Measurements from ENCODE around the gene CFAP54. TPM values are rescaled to one million over a fixed set of nuclear protein-coding genes. Genes with fewer than 3 reads are reported as not detected.
"Not testable (repeated sequence)": the region's sequence is repeated elsewhere in the genome, so short reads cannot be mapped to it uniquely, and the experiment has no call there.

CFAP54 gene
- total RNA-seq, 4 donors from 2014 or later: 0.22 to 0.62 (median 0.57) TPM; not detected in 1

DNA sequence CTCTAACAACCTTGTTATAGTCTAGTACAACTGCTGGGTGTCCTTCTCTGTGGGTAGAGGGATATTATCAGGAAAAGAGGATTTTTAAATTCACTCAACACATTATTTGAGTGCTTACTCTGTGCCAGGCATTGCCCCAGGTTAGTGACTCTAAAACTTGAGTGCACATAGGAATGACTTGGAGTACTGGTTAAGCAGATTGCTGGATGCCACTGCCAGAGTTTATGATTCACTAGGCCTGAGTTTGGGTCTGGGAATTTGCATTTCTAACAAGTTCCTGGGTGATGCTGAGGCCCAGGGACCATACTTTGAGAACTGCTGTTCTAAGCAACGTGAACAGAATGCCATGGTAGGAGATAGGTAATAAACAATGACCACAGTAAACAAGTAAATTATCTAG is 96.6 kb downstream of the CFAP54 start:
- Histone ChIP-seq H3K4me1 (no peaks in the 10 kb centered on the region), H3K27me3 (no peaks in the 10 kb centered on the region), H3K36me3 (no peaks in the 10 kb centered on the region), H3K27ac (no peak overlapping the region), H3K4me3 (no peak overlapping the region), H3K9me3 (no peaks in the 10 kb centered on the region)
- no peak for DNase-seq
- intact Hi-C loops (cut with DNase I): no loop called here
- 63 to 86% methylated on average over 1 of the region's 1 CpG for WGBS, 2 donors
- TF ChIP-seq, protein P1, sequence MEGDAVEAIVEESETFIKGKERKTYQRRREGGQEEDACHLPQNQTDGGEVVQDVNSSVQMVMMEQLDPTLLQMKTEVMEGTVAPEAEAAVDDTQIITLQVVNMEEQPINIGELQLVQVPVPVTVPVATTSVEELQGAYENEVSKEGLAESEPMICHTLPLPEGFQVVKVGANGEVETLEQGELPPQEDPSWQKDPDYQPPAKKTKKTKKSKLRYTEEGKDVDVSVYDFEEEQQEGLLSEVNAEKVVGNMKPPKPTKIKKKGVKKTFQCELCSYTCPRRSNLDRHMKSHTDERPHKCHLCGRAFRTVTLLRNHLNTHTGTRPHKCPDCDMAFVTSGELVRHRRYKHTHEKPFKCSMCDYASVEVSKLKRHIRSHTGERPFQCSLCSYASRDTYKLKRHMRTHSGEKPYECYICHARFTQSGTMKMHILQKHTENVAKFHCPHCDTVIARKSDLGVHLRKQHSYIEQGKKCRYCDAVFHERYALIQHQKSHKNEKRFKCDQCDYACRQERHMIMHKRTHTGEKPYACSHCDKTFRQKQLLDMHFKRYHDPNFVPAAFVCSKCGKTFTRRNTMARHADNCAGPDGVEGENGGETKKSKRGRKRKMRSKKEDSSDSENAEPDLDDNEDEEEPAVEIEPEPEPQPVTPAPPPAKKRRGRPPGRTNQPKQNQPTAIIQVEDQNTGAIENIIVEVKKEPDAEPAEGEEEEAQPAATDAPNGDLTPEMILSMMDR (IDR thresholded peaks at IDR 0.05): no peak
- TF ChIP-seq POLR2A (IDR thresholded peaks at IDR 0.05): no peak

DNA sequence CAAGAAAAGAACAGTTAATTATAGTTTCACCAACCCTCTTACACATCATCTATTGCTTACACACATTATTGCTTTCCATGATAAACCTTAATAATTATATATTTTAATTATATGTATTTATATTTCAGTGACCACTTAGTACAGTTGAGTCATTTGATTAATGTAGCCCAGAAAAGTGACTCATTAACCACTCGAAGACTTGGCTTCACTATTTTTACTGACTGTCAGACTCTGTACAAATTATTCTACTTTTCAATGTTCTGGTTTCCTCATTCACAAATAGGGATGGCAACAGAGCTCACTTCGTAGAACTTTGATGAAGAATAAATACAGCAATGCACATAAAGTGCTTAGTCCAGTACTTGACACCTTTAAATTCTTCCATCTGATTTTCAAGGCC is 98.3 kb downstream of the CFAP54 start:
- intact Hi-C loops (cut with DNase I): no loop called here
- 45 to 53% methylated on average over 2 of the region's 2 CpGs for WGBS, 2 donors
- DNase-seq: no peak
- no peaks in the 10 kb centered on the region for H3K4me1 ChIP-seq
- no peak overlapping the region for H3K27ac ChIP-seq
- H3K9me3 ChIP-seq: no peaks in the 10 kb centered on the region
- no peak overlapping the region for H3K4me3 ChIP-seq
- H3K27me3 ChIP-seq: no peaks in the 10 kb centered on the region
- no peak for TF ChIP-seq POLR2A (IDR thresholded peaks at IDR 0.05)
- TF ChIP-seq, protein P1 (IDR thresholded peaks at IDR 0.05): no peak
- no peaks in the 10 kb centered on the region for H3K36me3 ChIP-seq

DNA sequence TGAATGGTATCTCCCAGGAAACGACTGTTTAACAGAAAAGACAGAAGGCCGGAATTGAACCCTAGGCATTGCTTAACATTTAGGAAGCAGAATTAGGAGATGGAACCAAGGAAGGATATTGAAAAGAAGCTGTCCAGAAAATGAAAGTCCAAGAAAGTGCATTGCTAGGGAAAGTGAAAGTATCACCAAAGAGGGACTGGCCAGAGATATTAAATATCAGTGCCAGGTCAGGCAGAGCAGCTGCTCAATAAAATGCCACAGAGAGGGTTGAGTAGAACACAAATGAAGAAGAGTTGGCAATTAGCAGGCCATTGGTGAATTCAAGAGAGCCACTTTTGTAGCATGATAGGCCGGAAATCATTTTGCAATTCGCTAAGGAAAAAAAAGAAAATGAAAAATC is 101.6 kb downstream of the CFAP54 start:
- intact Hi-C loops (cut with DNase I): no loop called here
- Histone ChIP-seq H3K4me1 (no peaks in the 10 kb centered on the region), H3K27ac (no peak overlapping the region), H3K4me3 (no peak overlapping the region), H3K27me3 (no peaks in the 10 kb centered on the region), H3K36me3 (no peaks in the 10 kb centered on the region), H3K9me3 (no peaks in the 10 kb centered on the region)
- TF ChIP-seq, protein P1 (IDR thresholded peaks at IDR 0.05): no peak
- TF ChIP-seq POLR2A (IDR thresholded peaks at IDR 0.05): no peak
- 49 to 60% methylated on average over 4 of the region's 4 CpGs for WGBS, 2 donors
- DNase-seq: no peak

DNA sequence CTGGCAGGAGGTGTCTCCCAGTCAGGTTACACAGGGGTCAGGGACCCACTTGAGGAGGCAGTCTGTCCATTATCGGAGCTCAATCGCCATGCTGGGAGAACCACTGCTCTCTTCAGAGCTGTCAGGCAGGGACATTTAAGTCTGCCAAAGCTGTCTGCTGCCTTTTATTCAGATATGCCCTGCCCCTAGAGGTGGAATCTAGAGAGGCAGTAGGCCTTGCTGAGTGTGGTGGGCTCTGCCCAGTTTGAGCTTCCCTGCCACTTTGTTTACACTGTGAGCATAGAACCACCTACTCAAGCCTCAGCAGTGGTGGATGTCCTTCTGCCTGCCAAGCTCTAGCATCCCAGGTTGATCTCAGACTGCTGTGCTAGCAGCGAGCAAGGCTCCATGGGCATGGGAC is 115.0 kb downstream of the CFAP54 start:
- peaks cover 0 to 13% (median 0%) of the 10 kb centered on the region in 4 donors for H3K27me3 ChIP-seq
- intact Hi-C loops (cut with DNase I); H3K36me3 ChIP-seq; H3K4me1 ChIP-seq; DNase-seq; H3K4me3 ChIP-seq; H3K9me3 ChIP-seq; H3K27ac ChIP-seq: not testable (repeated sequence)
- WGBS, 2 donors: 80 to 100% methylated on average over 1 to 2 of the region's 3 CpGs

DNA sequence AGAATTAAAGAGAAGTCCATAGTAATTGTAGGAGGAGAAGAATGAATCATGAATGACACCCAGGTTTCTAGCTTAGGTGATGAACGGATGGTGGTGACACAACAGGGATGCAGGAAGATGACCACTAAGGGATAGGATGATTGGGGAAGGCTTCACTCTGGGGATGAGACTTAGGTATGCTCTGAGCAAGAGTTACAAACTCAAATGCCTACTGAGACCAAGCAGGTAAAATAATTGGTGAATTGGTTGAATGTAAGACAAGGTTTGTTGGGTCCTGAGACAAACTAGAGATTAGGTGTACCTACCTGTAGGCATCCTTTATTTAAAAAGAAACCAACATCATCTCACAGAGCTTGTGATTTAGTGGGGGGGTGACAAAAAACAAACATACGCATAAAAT is 116.3 kb downstream of the CFAP54 start:
- TF ChIP-seq, protein P1 (IDR thresholded peaks at IDR 0.05): no peak
- no peak for TF ChIP-seq POLR2A (IDR thresholded peaks at IDR 0.05)
- Histone ChIP-seq H3K27me3 (peaks cover 0 to 13% (median 0%) of the 10 kb centered on the region in 4 donors), H3K4me1 (no peaks in the 10 kb centered on the region), H3K4me3 (no peak overlapping the region), H3K27ac (no peak overlapping the region), H3K9me3 (no peaks in the 10 kb centered on the region), H3K36me3 (no peaks in the 10 kb centered on the region)
- 91 to 92% methylated on average over 2 of the region's 2 CpGs for WGBS, 2 donors
- intact Hi-C loops (cut with DNase I): no loop called here
- no peak for DNase-seq

DNA sequence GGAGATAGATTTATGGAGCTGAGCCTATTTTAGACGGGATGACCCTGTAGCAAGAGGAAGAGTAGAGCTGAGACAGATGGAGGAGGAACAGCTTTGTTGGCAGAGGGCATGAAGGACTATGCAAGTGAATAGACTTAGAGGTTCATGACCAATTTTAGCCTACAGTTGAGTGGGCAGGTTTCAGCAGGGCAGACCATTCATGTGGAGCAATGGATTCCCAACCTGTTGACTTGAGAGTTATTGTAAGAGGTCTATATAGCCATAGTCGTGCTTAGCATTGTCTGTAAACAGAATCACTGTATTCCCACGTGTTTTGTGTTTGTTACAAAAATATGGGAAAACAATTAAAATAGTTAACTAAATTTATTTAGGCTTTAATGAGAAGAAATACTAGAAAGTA is 116.8 kb downstream of the CFAP54 start:
- DNase-seq: no peak
- no peak overlapping the region for H3K27ac ChIP-seq
- WGBS, 2 donors: 52 to 58% methylated on average over 3 of the region's 3 CpGs
- no peaks in the 10 kb centered on the region for H3K36me3 ChIP-seq
- intact Hi-C loops (cut with DNase I): no loop called here
- H3K4me1 ChIP-seq: no peaks in the 10 kb centered on the region
- no peak overlapping the region for H3K4me3 ChIP-seq
- peaks cover 0 to 13% (median 0%) of the 10 kb centered on the region in 4 donors for H3K27me3 ChIP-seq
- TF ChIP-seq, protein P1 (IDR thresholded peaks at IDR 0.05): no peak
- no peak for TF ChIP-seq POLR2A (IDR thresholded peaks at IDR 0.05)
- H3K9me3 ChIP-seq: no peaks in the 10 kb centered on the region

Data from esophagus squamous epithelium (tissue), 5 donors.